Dermis blood vessel endothelial cell (primary cell): ENCODE data around the gene FTCDNL1. TPM values are rescaled to one million over a fixed set of nuclear protein-coding genes. Genes with fewer than 3 reads are reported as not detected.
A peak's percentile ranks its signal among the peaks of the same experiment; 100 is the strongest.

ENCODE experiments used
- DNase-seq: peaks from one replicate; pipeline ENCODE4 v3.0.0; 2010
- total RNA-seq: library from RNA; depleted of rRNA; stranded (reverse); fragments of >200 nt; gene quantifications from 2 replicates; pipeline ENCODE4 v1.2.3, GENCODE V29; 2014

The FTCDNL1 gene
- total RNA-seq: 0.23 and 1.7 TPM in 2 replicates

DNA sequence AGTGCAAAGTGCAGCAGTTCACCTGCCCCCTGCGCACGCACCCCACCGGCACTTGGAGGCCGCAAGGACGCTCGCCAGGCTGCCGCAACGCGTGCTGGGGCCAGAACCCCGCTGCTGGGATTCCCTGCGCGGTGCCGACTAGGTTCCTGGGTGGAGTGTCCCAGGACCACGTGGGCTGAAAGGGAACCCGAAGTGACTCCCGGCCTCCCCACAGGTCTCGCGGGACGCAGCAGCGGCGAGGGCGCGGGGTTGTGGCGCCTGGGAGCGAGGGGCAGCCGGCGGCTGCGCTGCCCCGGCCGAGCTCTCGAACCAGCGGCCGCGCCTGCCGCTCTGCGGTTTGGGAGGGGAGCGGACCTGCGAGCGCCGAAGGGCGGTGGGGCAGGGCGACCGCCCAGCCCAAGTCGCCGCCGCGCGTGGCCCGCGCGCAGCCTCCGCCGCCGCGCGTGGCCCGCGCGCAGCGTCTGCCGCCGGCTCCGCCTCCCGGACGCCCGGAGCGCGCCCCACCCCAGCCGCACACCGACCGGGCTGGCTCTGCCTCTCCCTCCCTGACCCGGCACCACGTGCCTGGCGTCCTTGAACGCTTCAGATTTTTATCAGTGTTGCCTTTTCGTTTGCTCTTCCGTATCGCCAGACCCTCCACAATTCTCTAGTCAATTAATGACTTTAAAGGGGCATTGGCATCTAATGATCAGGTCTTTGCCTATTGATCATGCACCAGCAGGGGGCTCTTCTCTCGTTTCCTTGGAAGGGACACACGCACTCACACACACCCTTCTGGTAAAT, at the start of gene FTCDNL1:
FTCDNL1 (minus strand) TSS at position 475 of the 783 bp plus-strand sequence. CDS start 2,230 bp downstream, outside the sequence.
- DNase-seq: peak; percentile 53

DNA sequence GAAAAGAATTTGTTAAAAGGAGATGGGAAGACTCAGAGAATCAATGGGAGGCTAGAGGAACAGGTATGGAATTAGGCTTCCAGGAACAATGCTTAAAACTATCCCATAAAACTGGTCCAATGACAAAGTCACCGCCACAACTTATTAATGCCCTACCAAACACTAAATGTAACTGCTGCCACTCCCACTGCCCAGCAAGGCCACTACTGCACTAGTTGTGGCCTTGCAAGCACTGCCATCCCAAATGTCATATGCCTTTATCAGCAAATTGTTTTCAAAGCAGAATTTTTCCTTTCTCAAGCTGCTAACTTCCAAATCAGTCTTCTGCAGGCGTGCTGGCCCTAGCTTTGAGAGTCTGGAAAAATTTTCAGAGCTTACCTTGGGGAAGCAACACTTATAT, 45.6 kb upstream of the FTCDNL1 start:
- no peak for DNase-seq

- no peak for DNase-seq
Observed at GRCh38 chr2:199895406-199895805, 44.4 kb upstream of the FTCDNL1 start.

DNA sequence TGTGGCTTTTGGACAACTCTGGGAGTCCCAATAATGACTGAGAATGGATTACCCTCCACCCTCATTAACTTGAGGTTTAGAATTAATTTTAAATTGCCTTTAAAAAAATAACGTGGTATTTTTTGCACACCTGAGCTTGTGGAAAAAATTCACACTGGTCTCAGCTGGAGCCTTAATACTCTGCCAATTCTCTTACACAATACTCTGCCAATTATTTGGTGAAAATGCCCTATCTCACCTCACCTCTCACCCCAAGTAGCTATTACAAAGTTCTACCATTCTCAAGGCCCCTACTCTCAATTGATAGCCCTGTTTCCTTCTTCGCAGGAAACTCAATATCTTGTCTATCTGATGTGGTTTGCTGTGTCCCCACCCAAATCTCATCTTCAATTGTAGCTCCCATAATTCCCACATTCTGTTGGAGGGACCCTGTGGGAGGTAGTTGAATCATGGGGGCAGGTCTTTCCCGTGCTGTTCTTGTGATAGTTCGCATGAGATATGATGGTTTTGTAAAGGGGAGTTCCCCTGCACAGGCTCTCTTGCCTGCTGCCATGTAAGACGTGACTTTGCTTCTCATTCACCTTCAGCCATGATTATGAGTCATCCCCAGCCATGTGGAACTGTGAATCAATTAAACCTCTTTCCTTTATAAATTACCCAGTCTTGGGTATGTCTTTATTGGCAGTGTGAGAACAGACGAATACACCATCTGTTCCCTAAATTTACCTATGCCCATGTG, 32.7 kb upstream of the FTCDNL1 start:
- DNase-seq: no peak

GRCh38 chr2:199882667-199883066, 31.7 kb upstream of the FTCDNL1 start:
- no peak for DNase-seq

- no peak for DNase-seq
Observed at GRCh38 chr2:199875400-199875799, 24.4 kb upstream of the FTCDNL1 start.

GRCh38 chr2:199874209-199874608, 23.2 kb upstream of the FTCDNL1 start:
- no peak for DNase-seq

DNA sequence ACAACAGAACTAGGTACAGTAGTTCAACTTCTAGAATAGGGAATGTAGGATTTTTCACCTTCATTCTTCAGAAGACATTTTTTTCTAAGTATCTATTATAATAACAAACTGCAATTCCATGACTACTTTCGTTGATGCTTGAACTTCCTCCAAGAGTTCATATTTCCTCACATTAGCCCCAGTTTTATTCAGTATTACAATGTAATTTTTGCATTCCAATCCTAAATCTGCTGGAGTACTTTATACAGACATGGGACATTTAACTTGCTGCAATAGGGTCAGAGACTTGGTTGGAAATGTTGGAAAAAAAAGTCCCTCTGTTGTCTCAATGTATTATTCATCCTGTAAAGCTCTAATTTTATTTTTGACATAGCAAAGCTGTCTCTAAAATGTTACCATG, 19.6 kb upstream of the FTCDNL1 start:
- no peak for DNase-seq

- DNase-seq: no peak
Observed at GRCh38 chr2:199869653-199870052, 18.7 kb upstream of the FTCDNL1 start.

GRCh38 chr2:199869227-199869541, 18.2 kb upstream of the FTCDNL1 start:
- no peak for DNase-seq

GRCh38 chr2:199868431-199869226, 17.6 kb upstream of the FTCDNL1 start:
- no peak for DNase-seq

DNA sequence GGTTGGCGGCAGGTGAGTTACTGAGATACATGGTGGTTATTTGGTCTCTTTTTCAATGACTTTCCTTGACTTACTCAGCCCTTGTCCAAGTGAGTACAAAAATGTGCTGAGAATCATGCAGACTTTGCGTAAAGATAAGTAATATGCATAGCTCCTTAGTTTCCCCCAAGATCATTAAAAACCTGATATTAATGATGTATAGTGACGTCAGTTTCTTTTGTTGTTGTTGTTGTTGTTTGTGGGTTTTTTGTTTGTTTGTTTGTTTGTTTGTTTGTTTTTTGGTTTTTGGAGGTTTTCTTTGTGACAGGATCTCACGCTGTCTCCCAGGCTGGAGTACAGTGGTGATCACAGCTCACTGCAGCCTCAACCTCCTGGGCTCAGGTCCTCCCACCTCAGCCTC, 14.9 kb upstream of the FTCDNL1 start:
- DNase-seq: no peak

DNA sequence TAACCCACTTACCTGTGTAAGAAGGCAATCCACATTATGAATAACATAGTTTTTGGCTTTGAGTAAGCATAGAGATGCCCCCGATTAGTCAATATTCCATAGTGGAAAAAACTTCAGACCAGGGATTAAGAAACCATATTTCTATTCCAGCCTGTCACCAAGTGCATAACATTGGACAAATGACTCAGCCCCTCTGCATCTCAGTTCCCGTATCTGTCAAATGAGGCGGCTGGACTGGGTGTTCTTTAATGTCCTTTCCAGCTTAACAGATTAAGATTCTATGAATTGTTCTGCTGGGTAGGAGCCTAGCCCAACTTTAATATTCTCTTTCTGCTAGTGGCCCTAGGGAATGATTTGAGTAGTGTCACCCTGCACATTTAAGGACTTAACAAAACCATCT, 11.8 kb upstream of the FTCDNL1 start:
- DNase-seq: no peak

DNA sequence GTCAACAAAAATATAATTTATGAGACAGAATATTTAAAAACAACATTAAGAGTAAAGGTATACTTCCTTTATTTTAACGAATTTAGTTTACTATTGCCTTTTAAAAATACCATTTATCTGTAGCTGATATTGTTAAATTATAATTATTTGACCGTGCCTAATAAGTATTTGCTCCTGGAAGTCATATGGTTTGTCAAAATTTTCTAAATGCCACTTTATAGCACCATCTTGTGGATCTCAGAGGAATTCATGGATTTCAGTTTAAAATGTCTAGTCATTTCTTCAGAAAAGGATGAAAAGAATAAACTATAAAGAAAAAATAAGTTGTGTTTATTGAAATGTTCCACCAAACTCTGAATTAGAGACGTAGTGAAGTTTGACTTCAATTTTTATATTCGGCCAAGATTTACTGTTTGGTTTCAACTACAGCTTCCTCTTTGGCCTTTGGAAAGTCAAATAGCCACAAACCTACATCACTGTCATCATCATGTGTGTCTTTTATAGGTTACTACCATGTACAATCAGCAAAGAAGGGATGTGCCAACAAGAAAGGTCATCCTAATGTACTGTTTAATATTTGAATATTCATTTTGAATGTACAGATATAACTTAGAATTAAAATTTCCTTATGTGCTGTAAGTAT, 10.3 kb upstream of the FTCDNL1 start:
- peak; percentile 43 for DNase-seq

DNA sequence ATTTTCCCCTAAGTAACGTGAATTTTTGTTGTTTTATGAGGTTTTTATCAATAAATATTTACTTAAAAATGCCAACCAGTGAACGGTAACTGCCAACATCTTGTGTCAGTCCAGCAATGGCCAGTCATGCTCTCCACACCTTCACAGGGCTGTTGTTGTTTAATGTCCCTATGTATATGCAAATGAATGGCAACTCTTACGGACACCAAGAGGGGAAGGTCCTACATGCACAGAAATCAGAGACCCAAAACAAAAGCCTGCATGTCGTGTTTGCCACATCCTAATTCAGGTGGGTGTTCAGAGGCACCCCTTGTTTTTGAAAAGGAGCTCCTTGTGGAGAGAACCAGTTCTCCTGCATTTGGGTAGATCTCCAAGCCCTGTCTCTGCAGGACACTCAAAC, 4.8 kb upstream of the FTCDNL1 start:
- DNase-seq: no peak

DNA sequence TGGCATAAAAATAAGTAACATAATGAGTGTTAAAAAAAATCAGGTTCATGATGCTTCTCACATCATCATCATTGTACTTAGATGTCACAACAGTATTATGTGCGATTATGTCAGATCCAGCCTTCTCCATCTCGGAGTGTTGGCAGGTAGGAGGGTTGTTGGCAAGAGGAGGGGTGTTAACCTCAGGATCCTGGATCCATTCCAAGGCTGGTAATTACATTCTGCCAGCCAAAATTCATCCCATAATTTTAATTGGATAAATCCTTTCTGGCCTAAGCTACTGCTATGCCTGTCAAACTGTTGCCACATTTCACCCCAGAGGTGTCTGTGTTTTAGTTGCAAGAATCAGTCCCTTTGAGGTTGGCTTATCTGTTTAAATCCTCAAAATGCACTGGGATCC, 891 bp upstream of the FTCDNL1 start:
- no peak for DNase-seq

DNA sequence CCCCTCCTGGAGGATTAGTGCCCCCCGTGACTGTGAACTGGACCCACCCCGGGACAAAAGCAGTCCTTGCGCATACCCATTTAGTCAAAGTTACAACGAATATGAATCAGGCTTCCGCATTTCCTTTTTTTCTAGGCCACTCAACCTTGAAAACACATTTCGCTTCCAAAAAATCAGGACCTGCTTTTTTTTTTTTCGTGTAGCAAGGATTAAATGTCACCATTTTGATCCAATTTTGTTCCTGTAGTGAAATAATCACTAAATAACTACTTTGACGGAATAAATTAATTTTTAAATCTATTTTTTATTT, 464 bp upstream of the FTCDNL1 start:
- DNase-seq: no peak

- no peak for DNase-seq
Observed at GRCh38 chr2:199850218-199850717, 724 bp downstream of the FTCDNL1 start.

DNA sequence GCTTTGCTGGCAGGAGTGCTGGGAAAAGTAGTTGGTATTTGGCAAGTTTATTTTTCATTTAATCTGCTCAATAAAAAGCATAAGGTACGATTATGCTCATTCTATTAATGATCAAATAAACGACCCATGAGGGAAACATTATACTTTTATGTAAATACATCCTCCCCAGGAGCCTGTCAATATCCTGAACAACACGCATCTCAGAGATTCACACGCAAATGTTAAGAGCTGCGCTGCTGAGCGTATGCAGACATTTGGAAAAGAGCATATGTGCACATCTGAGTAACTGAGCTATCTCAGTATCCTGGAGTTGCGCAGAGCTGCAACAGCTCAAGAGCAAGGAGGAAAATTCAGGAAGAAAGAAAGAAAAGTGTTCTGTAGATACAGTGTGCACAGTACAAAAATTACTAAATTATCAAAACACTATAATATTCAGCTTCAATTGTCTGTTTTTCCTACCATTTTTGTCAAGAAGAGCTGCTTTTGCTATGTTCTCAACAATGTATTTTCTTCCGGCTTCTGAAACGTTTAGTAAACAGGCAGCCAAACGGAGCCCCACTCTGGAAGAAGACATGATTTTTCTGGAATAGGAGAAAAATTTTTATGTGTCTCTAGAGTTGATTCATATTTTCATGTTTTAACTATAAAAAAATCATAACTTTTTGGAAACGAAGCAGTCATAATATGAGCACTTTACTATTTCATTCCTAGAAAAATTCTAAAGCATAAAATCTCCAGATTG, 2.4 kb downstream of the FTCDNL1 start:
- no peak for DNase-seq

DNA sequence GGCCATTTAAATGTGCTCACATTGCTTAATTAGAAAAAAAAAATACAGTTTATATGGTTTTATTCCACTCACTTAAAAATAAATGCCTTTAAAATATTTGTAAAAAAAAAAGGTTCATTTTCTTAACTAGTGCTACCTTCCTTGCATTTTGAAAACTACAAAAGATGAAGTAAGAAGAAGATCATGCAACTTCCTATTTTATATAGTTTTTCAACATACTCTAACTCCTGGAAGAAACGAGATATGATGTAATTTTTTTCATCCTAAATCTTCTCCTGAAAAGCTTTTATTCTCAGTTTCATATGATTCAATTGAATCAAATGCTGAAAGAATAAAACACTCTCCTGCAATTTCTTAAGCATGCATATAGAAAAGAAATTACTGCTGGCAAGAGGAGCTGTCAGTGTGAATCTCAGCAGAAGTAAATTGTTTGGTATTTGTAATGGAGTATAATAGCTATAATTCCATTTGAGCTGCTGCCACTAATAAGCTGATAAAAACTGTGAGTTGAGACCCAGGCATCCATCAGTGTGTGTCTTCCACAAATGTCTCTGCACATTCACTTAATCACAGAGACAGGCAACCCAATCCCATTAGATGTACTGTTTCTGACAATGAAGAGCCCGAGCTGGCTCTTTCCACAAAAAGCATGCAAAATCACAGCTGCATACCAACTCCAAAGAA, 3.7 kb downstream of the FTCDNL1 start:
- DNase-seq: no peak

GRCh38 chr2:199842631-199843395, 8.2 kb downstream of the FTCDNL1 start:
- no peak for DNase-seq
